Lung microvascular endothelial cell (primary cell): ENCODE measurements around the gene HECTD3. TPM values are rescaled to one million over a fixed set of nuclear protein-coding genes. Genes with fewer than 3 reads are reported as not detected.
A peak's percentile ranks its signal among the peaks of the same experiment; 100 is the strongest.

Source experiments
- DNase-seq, 2 donors: peaks; one replicate each; pipeline versions ENCODE4 v3.0.0 to v3.0.0-alpha.2; 2010; ENCODE audit warnings: low read depth in 2 of 2
- total RNA-seq: library from RNA; depleted of rRNA; stranded (reverse); fragments of >200 nt; gene quantifications from 2 replicates; pipeline ENCODE4 v1.2.1, GENCODE V29; 2014

Gene HECTD3
- total RNA-seq: 17.7 and 19.6 TPM in 2 replicates

DNA sequence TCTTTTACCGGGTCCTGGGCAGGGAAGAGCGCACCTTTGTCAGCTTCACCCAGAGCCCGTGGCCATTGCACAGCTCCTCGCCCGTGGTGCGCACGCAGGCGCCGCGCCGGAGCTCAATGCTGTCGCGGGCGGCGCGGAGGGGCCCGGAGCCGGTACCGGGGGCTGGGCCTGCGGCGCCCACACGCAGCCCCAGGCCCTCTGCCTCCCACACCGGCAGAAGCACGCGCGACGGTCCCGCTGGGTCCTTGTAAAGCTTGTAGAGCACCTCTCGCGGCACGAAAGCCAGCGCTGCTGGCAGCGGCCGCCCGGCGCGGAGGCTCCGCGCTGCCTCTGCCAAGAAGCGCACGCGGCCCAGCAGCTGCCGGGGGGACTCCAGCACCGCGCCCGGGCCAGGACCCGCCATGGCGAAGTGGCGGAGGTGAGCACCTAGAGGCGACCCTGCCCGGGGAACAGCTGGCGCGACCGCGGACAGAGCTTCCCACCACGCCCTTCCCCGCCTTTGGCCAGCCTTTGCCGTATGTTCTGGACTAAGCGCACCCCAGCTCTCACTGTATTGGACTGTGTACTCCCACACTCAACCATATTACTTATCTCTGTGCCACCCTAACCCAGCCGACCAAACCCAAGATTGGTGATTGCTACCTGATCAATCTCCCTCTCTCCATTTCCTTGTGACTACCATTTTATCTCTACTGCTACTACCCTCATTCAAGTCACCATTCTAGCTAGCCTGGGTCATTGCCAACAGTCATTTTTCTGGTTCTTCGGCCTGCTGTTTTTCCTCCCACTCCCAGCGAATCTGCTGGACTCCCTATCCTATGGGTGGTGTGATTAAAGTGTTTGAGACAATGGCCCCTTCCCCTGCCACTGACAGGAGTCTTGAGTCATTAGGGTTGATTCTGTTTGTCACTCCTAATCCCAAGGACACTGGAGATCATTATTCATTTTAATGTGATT, at the start of gene HECTD3:
Gene HECTD3, minus strand, starts transcription at position 470 of the 957 bp plus-strand sequence. Its CDS starts 67 bp downstream, at position 403.
- DNase-seq: peak; percentile 78 to 84

DNA sequence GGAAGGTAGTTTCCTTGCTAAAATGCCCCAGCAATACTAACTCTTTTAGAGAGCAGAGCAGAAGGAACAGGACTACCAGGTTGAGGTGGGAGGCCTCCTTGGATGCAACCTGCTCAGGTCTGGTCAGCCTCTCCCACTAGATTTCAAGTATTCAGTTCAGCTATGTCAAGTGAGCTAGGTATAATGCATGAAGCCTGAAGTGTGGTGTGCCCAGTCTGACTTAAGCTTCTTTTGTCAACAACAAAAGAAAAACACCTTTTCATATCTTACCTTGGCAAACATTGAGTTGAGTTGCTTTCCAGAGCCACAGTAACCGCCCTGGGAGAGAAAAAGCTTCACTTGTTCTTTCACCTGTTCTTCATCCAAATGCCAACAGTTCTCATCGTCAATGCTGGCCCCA, 48.7 kb upstream of the HECTD3 start:
- DNase-seq: no peak

GRCh38 chr1:45057542-45057941, 46.4 kb upstream of the HECTD3 start:
- DNase-seq: no peak

- DNase-seq: no peak
These were observed 40.1 kb upstream of the HECTD3 start for GRCh38 chr1:45051005-45051772.

- DNase-seq: no peak
These were observed 35.9 kb upstream of the HECTD3 start for GRCh38 chr1:45047032-45047431.

DNA sequence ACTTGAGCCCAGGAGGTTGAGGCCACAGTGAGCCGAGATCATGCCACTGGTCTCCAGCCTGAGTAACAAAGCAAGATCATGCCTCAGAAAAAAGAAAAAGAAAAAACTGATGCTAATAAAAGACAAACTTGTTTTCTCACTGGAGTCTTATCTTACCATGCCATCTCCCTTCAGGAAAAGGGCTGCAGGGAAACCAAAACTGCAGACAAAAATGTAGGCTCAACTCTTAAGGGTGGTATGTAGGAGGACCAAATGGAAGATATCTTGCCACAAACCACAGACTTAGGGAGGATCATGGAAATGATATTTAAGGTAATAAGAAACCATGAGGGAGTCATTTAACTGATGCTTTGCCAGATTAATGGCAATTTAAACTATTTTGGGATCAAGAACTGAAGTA, 33.8 kb upstream of the HECTD3 start:
- no peak for DNase-seq

- no peak for DNase-seq
These were observed 32.0 kb upstream of the HECTD3 start for GRCh38 chr1:45043094-45043493.

DNA sequence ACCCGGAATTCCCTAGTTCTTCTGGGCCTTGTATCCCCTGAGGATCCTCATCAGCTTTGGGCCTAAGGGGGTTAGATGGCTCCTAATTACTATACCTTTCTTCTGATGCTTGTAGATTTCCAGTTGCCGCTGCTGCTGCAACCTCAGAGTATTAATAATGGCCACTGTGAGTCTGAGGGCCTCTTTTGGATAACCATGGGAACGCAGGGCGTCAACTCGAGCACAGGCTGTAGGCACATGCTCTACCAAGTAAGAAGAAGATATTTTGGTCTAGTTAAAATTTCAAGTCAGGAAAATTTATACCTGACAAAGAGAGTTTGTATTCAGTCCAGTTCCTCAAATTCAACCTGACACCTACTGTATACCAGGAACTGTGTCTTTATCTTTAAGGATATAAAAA, 29.2 kb upstream of the HECTD3 start:
- DNase-seq: no peak

DNA sequence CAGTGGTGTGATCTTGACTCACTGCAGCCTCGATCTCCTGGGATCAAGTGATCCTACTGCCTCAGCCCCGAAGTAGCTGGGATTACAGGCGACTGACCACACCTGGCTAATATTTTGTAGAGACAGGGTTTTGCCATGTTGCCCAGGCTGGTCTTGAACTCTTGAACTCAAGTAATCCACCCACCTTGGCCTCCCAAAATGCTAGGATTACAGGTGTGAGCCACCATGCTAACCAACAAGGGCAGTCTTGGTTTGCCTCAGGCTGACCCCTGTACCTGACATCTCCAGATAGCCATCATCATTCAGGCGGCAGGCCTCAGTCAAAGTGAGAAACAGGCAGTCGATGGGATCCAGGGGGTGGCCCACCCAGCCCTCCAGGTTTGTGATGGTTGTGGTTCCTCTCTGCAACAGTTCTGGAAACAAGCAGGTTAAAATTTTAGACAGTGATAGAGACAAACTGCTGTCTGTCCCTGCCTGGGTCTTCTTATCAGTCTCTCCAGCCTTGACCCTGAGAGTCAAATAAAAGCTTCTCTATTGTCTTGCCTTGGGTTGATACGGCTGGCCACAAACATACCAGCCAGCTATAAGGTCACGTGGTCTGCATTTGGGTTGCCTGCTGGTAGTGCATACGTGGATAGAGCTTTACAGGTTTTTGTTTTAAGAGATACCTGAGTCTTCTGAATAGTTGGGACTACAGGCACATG, 27.7 kb upstream of the HECTD3 start:
- no peak for DNase-seq

DNA sequence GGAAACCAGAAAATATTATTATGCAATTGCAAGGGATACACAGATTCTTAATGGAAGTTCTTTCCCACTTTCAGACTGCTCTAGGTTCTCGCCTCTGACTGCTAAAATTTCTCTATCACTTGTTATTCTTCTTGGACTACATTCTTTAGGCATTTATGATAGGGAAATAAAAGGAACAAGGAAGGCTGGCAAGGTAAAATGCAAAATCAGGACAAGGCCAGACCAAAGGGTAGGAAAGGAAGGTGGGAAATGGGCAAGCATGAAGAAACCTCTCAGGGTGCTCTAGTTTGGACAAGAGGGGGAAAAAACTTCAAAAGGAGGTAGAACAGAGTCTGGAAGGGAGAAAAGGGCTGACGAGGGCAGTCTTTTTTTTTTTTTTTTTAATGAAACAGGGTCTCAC, 27.1 kb upstream of the HECTD3 start:
- no peak for DNase-seq

DNA sequence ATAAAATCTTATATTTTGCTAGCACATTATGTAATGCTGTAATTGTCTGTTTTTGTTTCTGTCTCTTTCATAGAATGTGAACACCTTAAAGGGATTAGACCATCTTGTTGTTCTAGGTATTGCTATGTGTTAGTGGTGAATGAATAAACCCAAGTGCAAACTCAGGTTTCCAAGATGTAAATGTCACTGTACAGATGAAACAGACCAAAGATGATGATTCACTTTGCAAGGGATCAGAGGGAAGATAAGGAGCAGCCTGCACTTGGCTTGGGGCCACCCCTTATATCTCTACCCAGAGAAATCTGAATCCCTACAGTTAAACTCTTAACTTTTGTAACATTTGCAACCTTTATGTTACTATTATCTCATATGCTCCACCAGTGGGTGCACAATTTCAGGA, 26.3 kb upstream of the HECTD3 start:
- no peak for DNase-seq

DNA sequence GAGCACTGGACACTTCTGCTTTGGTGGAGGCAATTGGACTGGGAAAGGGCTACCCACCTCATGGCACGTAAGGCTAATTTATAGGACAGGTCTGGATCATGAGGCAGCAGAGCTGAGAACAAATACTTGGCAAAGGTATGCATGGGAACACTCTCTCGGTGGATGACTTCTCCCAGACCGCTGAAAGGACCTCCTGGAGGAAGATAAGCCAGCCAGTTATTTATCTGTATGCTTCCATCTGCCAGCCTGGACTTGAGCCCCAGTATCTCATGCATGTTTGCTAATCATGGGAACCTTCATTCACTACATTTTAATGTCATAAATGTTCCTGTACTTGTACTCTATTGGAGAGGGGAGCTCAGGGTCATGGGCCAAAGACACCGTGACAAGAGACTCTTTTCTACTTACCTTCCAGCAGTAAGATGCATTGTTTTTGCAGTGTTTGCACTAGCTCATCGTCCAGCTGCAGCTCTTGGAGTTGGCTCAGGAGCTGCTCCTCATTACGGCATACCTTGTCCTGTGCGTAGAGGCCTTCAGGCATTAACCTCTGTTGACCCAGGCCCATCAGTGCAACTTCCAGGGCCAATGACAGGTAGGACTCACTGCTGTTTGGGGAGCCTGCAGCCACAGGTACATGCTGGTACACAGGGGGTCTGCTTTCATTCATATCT, 24.6 kb upstream of the HECTD3 start:
- no peak for DNase-seq

GRCh38 chr1:45033356-45033755, 22.2 kb upstream of the HECTD3 start:
- no peak for DNase-seq

- DNase-seq: no peak
These were observed 21.7 kb upstream of the HECTD3 start for GRCh38 chr1:45032837-45033236.

DNA sequence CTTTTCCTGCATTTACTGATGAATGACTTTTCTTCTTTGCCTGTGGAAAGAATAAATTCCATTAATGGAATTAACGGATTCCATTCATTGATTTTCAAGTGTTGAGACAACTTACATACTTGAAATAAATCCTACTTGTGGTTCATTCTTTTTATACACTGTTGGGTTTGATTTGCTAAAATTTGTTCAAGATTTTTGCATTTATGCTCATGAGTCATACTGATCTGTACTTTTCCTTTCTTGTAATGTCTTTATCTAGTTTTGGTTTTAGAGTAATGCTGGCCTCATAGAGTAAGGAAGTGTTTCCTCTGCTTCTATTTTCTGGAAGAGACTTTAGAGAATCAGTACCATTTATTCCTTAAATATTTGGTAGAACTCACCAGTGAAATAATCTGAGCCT, 15.3 kb upstream of the HECTD3 start:
- no peak for DNase-seq

GRCh38 chr1:45023663-45024062, 12.5 kb upstream of the HECTD3 start:
- DNase-seq: no peak

GRCh38 chr1:45018599-45019230, 7.6 kb upstream of the HECTD3 start:
- peak; percentile 67 to 73 for DNase-seq

DNA sequence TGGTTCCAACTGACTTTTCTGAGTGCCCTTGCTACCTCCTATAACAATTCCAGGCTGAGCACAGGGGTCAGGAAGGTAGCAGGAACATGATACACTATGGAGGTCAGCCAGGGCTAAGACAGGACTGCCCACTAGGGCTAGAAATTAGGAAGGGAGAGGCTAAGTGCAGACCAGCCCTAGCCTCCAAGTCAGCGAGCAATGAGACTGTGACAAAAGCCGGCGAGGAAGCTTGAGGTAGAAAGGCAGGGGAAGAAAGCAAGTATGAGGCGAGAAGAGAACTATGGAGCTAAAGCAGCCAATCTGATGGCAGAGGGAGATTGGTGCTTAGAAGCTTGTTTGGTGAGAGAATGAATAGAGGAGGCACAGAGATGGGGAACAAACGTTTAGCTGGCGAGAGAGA, 5.6 kb upstream of the HECTD3 start:
- DNase-seq: no peak

DNA sequence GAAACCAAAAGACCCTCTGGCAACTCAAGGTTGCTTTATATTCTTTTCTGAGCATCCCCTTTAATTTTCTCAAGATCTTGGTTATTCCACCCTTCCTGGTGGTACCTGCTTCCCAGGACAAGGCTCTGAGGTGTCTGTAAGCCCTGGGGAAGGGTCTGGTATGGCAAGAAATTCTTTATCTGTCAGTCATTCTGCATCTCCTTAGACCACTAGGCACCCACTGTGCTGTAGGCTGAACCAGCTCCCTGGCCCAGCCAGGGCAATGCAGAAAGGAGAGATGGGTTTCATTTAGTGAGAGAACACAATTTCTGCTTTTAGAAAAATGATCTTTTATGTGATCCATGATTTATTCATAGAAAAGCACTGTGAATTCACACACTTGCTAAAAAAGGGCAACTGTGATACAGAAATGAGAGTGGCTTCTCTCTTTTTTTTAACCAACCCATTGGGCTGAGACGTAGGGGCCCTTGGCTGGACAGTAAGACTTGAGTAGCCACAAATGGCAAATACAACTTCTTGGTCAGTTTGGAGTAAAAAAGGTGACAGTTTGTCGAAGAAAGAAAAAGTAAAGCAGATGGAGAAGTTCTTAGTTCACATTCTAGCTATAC, 5.1 kb upstream of the HECTD3 start:
- no peak for DNase-seq

- no peak for DNase-seq
These were observed 4.6 kb upstream of the HECTD3 start for GRCh38 chr1:45015683-45016082.
